Activated gamma-delta T cell (primary cell): ENCODE results near the gene COLEC12.
"Not testable (repeated sequence)": the region's sequence is repeated elsewhere in the genome, so short reads cannot be mapped to it uniquely, and the experiment has no call there.

ENCODE experiments used
- DNase-seq: peaks from one replicate; lab custom pipeline; 2025; lab: John Stamatoyannopoulos, UW

The COLEC12 gene

GRCh38 chr18:323253-323622, 177.3 kb downstream of the COLEC12 start:
- no peak for DNase-seq

- DNase-seq: no peak
Observed at GRCh38 chr18:321865-322467, 178.5 kb downstream of the COLEC12 start.

GRCh38 chr18:320155-320554, 180.3 kb downstream of the COLEC12 start:
- DNase-seq: no peak

- no peak for DNase-seq
Observed at GRCh38 chr18:319720-320119, 180.8 kb downstream of the COLEC12 start.

- DNase-seq: no peak
Observed at GRCh38 chr18:318791-319291, 181.7 kb downstream of the COLEC12 start.

GRCh38 chr18:317618-318017, 182.9 kb downstream of the COLEC12 start:
- no peak for DNase-seq

- no peak for DNase-seq
Observed at GRCh38 chr18:316393-316792, 184.1 kb downstream of the COLEC12 start.

- no peak for DNase-seq
Observed at GRCh38 chr18:313931-314330, 186.6 kb downstream of the COLEC12 start.

- no peak for DNase-seq
Observed at GRCh38 chr18:312415-312814, 188.1 kb downstream of the COLEC12 start.

- no peak for DNase-seq
Observed at GRCh38 chr18:310042-310441, 190.5 kb downstream of the COLEC12 start.

GRCh38 chr18:308086-308485, 192.4 kb downstream of the COLEC12 start:
- not testable (repeated sequence) for DNase-seq

GRCh38 chr18:306608-307255, 193.8 kb downstream of the COLEC12 start:
- no peak for DNase-seq

GRCh38 chr18:305003-305501, 195.4 kb downstream of the COLEC12 start:
- DNase-seq: no peak

GRCh38 chr18:303607-304006, 196.9 kb downstream of the COLEC12 start:
- DNase-seq: no peak

GRCh38 chr18:303011-303410, 197.5 kb downstream of the COLEC12 start:
- no peak for DNase-seq

- DNase-seq: no peak
Observed at GRCh38 chr18:302097-302496, 198.4 kb downstream of the COLEC12 start.

- no peak for DNase-seq
Observed at GRCh38 chr18:297936-298335, 202.6 kb downstream of the COLEC12 start.

GRCh38 chr18:295756-296490, 204.6 kb downstream of the COLEC12 start:
- no peak for DNase-seq

- no peak for DNase-seq
Observed at GRCh38 chr18:294566-294965, 205.9 kb downstream of the COLEC12 start.

GRCh38 chr18:293536-293935, 207.0 kb downstream of the COLEC12 start:
- no peak for DNase-seq

GRCh38 chr18:292271-292670, 208.2 kb downstream of the COLEC12 start:
- no peak for DNase-seq

GRCh38 chr18:289970-290369, 210.5 kb downstream of the COLEC12 start:
- not testable (repeated sequence) for DNase-seq

- DNase-seq: no peak
Observed at GRCh38 chr18:289026-289425, 211.5 kb downstream of the COLEC12 start.
